ENCODE results near the gene TINCR. TPM values are rescaled to one million over a fixed set of nuclear protein-coding genes. Genes with fewer than 3 reads are reported as not detected.

TINCR gene
- total and polyA plus RNA-seq, 4 donors = 0.05 to 0.08 TPM; not detected in 2

DNA sequence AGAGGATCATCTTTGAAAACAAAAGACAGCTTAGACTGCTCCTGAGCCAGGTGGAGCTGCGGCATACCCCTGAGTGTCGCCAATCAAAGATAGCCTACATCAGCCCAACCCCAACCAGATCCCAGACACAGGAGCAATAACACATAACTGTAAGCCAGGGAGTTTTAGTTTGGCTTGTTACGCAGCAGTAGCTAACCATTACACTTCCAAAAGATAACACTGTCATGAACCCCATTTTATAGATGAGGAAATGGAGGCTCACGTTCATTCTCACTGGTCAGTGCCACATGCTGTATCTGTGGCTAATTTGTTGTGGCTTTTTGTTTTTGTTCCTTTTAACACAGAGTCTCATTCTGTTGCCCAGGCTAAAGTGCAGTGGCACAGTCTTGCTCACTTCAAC, 47.3 kb downstream of the TINCR start:
- 91% methylated on average over 4 of the region's 4 CpGs for WGBS
- no peak for DNase-seq (ENCODE audit: low spot score)
- H3K36me3 ChIP-seq (ENCODE audit: control insufficient read depth in 4 of 4, insufficient read depth in 3 of 4, low read depth in 1 of 4, low read length in 3 of 4) = no peaks in the 10 kb centered on the region
- no peaks in the 10 kb centered on the region for H3K27me3 ChIP-seq (ENCODE audit: control insufficient read depth in 4 of 4, insufficient read depth in 4 of 4, low read length in 3 of 4)
- no peak overlapping the region for H3K9ac ChIP-seq (ENCODE audit: low read depth in 1 of 2, low read length in 2 of 2)
- no peak for TF ChIP-seq YY1 (IDR thresholded peaks at IDR 0.05)
- TF ChIP-seq, protein P1, sequence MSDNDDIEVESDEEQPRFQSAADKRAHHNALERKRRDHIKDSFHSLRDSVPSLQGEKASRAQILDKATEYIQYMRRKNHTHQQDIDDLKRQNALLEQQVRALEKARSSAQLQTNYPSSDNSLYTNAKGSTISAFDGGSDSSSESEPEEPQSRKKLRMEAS (IDR thresholded peaks at IDR 0.05) = no peak
- no peaks in the 10 kb centered on the region for H3K4me1 ChIP-seq (ENCODE audit: control insufficient read depth in 4 of 4, insufficient read depth in 4 of 4, low read length in 3 of 4)
- H3K27ac ChIP-seq (ENCODE audit: low read depth in 1 of 2, low read length in 2 of 2) = no peak overlapping the region
- peaks cover 7 to 23% (median 13%) of the 10 kb centered on the region in 4 donors for H3K9me3 ChIP-seq (ENCODE audit: control insufficient read depth in 4 of 4, low read length in 3 of 4)
- H3K4me3 ChIP-seq (ENCODE audit: low read depth in 1 of 3, low read length in 3 of 3) = no peak overlapping the region

DNA sequence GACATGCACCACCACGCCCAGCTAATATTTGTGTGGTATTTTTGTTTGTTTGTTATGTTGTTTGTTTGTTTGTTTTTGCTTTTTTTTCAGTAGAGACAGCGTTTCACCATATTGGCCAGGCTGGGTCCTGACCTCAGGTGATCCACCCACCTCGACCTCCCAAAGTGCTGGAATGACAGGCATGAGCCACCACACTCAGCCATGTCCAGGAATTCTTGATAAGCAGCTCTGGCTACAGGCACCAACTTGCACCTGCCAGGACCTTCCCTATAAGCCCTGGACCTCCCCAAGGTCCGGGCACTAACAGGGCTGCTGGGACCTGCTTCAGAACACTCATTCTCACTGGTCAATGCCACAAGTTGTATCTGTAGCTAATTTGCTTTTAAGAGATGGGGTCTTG, 48.7 kb downstream of the TINCR start:
- Histone ChIP-seq H3K9me3 (ENCODE audit: control insufficient read depth in 4 of 4, low read length in 3 of 4) (peaks cover 7 to 24% (median 14%) of the 10 kb centered on the region in 4 donors), H3K27me3 (ENCODE audit: control insufficient read depth in 4 of 4, insufficient read depth in 4 of 4, low read length in 3 of 4) (no peaks in the 10 kb centered on the region), H3K9ac (ENCODE audit: low read depth in 1 of 2, low read length in 2 of 2) (no peak overlapping the region), H3K4me3 (ENCODE audit: low read depth in 1 of 3, low read length in 3 of 3) (no peak overlapping the region), H3K36me3 (ENCODE audit: control insufficient read depth in 4 of 4, insufficient read depth in 3 of 4, low read depth in 1 of 4, low read length in 3 of 4) (no peaks in the 10 kb centered on the region), H3K27ac (ENCODE audit: low read depth in 1 of 2, low read length in 2 of 2) (no peak overlapping the region), H3K4me1 (ENCODE audit: control insufficient read depth in 4 of 4, insufficient read depth in 4 of 4, low read length in 3 of 4) (no peaks in the 10 kb centered on the region)
- WGBS = 62% methylated on average over 4 of the region's 4 CpGs
- TF ChIP-seq GABPA (IDR thresholded peaks at IDR 0.05 in 1 of 2, conservative IDR thresholded peaks at IDR 0.05 in 1 of 2) (no peak), TAF1 (conservative IDR thresholded peaks at IDR 0.05) (no peak), JUND (IDR thresholded peaks at IDR 0.05) (no peak), FOXA1 (IDR thresholded peaks at IDR 0.05) (no peak), RXRA (IDR thresholded peaks at IDR 0.05) (no peak), SP1 (IDR thresholded peaks at IDR 0.05) (no peak), EGR1 (IDR thresholded peaks at IDR 0.05; ENCODE audit: low read depth in 2 of 2) (no peak), NR2F2 (IDR thresholded peaks at IDR 0.05) (no peak), RAD21 (IDR thresholded peaks at IDR 0.05) (no peak), HNF4A (conservative IDR thresholded peaks at IDR 0.05) (no peak), FOXA2 (IDR thresholded peaks at IDR 0.05) (no peak), HNF4G (IDR thresholded peaks at IDR 0.05) (no peak)
- TF ChIP-seq, protein P2, sequence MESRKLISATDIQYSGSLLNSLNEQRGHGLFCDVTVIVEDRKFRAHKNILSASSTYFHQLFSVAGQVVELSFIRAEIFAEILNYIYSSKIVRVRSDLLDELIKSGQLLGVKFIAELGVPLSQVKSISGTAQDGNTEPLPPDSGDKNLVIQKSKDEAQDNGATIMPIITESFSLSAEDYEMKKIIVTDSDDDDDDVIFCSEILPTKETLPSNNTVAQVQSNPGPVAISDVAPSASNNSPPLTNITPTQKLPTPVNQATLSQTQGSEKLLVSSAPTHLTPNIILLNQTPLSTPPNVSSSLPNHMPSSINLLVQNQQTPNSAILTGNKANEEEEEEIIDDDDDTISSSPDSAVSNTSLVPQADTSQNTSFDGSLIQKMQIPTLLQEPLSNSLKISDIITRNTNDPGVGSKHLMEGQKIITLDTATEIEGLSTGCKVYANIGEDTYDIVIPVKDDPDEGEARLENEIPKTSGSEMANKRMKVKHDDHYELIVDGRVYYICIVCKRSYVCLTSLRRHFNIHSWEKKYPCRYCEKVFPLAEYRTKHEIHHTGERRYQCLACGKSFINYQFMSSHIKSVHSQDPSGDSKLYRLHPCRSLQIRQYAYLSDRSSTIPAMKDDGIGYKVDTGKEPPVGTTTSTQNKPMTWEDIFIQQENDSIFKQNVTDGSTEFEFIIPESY (IDR thresholded peaks at IDR 0.05) = no peak
- TF ChIP-seq, protein P3, sequence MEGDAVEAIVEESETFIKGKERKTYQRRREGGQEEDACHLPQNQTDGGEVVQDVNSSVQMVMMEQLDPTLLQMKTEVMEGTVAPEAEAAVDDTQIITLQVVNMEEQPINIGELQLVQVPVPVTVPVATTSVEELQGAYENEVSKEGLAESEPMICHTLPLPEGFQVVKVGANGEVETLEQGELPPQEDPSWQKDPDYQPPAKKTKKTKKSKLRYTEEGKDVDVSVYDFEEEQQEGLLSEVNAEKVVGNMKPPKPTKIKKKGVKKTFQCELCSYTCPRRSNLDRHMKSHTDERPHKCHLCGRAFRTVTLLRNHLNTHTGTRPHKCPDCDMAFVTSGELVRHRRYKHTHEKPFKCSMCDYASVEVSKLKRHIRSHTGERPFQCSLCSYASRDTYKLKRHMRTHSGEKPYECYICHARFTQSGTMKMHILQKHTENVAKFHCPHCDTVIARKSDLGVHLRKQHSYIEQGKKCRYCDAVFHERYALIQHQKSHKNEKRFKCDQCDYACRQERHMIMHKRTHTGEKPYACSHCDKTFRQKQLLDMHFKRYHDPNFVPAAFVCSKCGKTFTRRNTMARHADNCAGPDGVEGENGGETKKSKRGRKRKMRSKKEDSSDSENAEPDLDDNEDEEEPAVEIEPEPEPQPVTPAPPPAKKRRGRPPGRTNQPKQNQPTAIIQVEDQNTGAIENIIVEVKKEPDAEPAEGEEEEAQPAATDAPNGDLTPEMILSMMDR (IDR thresholded peaks at IDR 0.05; ENCODE audit: low read depth, low read length, missing input control) = no peak
- TF ChIP-seq, protein P1 (IDR thresholded peaks at IDR 0.05) = no peak
- TF ChIP-seq, protein P4, sequence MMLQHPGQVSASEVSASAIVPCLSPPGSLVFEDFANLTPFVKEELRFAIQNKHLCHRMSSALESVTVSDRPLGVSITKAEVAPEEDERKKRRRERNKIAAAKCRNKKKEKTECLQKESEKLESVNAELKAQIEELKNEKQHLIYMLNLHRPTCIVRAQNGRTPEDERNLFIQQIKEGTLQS (IDR thresholded peaks at IDR 0.05) = no peak
- TF ChIP-seq, protein P5, sequence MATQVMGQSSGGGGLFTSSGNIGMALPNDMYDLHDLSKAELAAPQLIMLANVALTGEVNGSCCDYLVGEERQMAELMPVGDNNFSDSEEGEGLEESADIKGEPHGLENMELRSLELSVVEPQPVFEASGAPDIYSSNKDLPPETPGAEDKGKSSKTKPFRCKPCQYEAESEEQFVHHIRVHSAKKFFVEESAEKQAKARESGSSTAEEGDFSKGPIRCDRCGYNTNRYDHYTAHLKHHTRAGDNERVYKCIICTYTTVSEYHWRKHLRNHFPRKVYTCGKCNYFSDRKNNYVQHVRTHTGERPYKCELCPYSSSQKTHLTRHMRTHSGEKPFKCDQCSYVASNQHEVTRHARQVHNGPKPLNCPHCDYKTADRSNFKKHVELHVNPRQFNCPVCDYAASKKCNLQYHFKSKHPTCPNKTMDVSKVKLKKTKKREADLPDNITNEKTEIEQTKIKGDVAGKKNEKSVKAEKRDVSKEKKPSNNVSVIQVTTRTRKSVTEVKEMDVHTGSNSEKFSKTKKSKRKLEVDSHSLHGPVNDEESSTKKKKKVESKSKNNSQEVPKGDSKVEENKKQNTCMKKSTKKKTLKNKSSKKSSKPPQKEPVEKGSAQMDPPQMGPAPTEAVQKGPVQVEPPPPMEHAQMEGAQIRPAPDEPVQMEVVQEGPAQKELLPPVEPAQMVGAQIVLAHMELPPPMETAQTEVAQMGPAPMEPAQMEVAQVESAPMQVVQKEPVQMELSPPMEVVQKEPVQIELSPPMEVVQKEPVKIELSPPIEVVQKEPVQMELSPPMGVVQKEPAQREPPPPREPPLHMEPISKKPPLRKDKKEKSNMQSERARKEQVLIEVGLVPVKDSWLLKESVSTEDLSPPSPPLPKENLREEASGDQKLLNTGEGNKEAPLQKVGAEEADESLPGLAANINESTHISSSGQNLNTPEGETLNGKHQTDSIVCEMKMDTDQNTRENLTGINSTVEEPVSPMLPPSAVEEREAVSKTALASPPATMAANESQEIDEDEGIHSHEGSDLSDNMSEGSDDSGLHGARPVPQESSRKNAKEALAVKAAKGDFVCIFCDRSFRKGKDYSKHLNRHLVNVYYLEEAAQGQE (IDR thresholded peaks at IDR 0.05) = no peak
- no peak for DNase-seq (ENCODE audit: low spot score)

Measured in liver (tissue), 9 donors.